SJCRH30 (cell line): ENCODE measurements around the gene SLC16A8. TPM values are rescaled to one million over a fixed set of nuclear protein-coding genes. Genes with fewer than 3 reads are reported as not detected.

Experiments
- DNase-seq, 2 experiments: peaks; one replicate each; pipeline ENCODE4 v3.0.0-alpha.2; 2015 to 2020
- H3K27ac ChIP-seq: fragments of 250-450 bp; sonication (Bioruptor Pico); 2 replicates; pipeline ENCODE4 v1.5.1; 2020; ENCODE audit warnings: mild to moderate bottlenecking, moderate library complexity
- H3K27me3 ChIP-seq: fragments of 250-450 bp; sonication (Bioruptor Pico); 2 replicates; pipeline ENCODE4 v1.5.1; 2020; ENCODE audit warnings: mild to moderate bottlenecking, moderate library complexity
- H3K36me3 ChIP-seq: fragments of 250-450 bp; sonication (Bioruptor Pico); 2 replicates; pipeline ENCODE4 v1.5.1; 2020; ENCODE audit warnings: mild to moderate bottlenecking, moderate library complexity
- H3K4me1 ChIP-seq: fragments of 250-450 bp; sonication (Bioruptor Pico); 2 replicates; pipeline ENCODE4 v1.5.1; 2020; ENCODE audit warnings: mild to moderate bottlenecking, moderate library complexity
- H3K4me3 ChIP-seq: fragments of 250-450 bp; sonication (Bioruptor Pico); 2 replicates; pipeline ENCODE4 v1.5.1; 2020; ENCODE audit warnings: mild to moderate bottlenecking, moderate library complexity
- H3K9me3 ChIP-seq: fragments of 250-450 bp; sonication (Bioruptor Pico); replicated peaks from 2 replicates; pipeline ENCODE4 v1.5.1; 2020; ENCODE audit warnings: mild to moderate bottlenecking, moderate library complexity
- total RNA-seq: library from RNA; depleted of rRNA; stranded (reverse); fragments of >200 nt; shearing (Covaris generic); gene quantifications from 2 replicates; pipeline ENCODE4 v1.2.3, GENCODE V29; 2014

The SLC16A8 gene
- total RNA-seq, 1 experiment from 2014 or later: 1.4 TPM

DNA sequence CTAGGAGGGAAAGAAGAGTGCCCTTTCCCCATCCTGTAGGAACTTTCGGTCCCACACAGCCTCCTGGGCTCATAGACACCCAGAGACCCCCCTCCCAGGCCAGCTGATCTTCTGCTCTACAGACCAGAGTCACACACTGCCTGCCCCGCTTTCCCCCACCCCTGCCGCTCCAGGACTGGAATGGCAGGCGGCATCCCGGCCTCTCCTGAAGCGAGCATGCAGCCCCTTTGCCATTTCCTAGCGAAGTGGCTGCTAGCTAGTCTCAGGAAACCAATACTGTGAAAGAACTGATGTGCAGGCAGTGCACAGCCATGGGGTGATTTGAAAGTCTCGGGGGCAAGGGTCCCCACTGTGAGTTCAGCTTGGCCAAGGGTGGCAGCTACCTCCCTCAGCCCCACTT, 18.4 kb downstream of the SLC16A8 start:
- Histone ChIP-seq H3K4me3 (no peak overlapping the region), H3K36me3 (no peaks in the 10 kb centered on the region), H3K9me3 (no peaks in the 10 kb centered on the region), H3K27me3 (0 out of 2 replicates have a peak, but pooled peaks cover 3% of the 10 kb centered on the region), H3K27ac (no peak overlapping the region), H3K4me1 (peaks cover 5% of the 10 kb centered on the region; the same call in 1 of the 2 replicates)
- no peak for DNase-seq

GRCh38 chr22:38062791-38063190, 21.2 kb downstream of the SLC16A8 start:
- H3K36me3 ChIP-seq: no peaks in the 10 kb centered on the region
- no peaks in the 10 kb centered on the region for H3K9me3 ChIP-seq
- H3K27ac ChIP-seq: no peak overlapping the region
- DNase-seq: no peak
- H3K4me1 ChIP-seq: no peaks in the 10 kb centered on the region
- 0 out of 2 replicates have a peak, but pooled peaks cover 3% of the 10 kb centered on the region for H3K27me3 ChIP-seq
- H3K4me3 ChIP-seq: no peak overlapping the region

GRCh38 chr22:38056969-38057891, 26.8 kb downstream of the SLC16A8 start, which contains the start of gene PICK1:
TSS of gene PICK1 (plus strand) at chr22:38057404. CDS start at chr22:38057810, 406 bp downstream.
- peaks cover 4% of the 10 kb centered on the region; the same call in 1 of the 2 replicates for H3K4me1 ChIP-seq
- peak; percentile 47 to 51 for DNase-seq
- H3K27me3 ChIP-seq: no peaks in the 10 kb centered on the region; the same call in 1 of the 2 replicates
- H3K36me3 ChIP-seq: no peaks in the 10 kb centered on the region
- H3K4me3 ChIP-seq: peak within 1 kb of the TSS; percentile 51
- H3K27ac ChIP-seq: no peak within 1 kb of the TSS
- H3K9me3 ChIP-seq: no peaks in the 10 kb centered on the region

GRCh38 chr22:38051900-38052862, 31.8 kb downstream of the SLC16A8 start:
- no peak overlapping the region for H3K27ac ChIP-seq
- peaks cover 4% of the 10 kb centered on the region; the same call in 1 of the 2 replicates for H3K4me1 ChIP-seq
- no peaks in the 10 kb centered on the region; the same call in 1 of the 2 replicates for H3K27me3 ChIP-seq
- H3K36me3 ChIP-seq: no peaks in the 10 kb centered on the region
- H3K4me3 ChIP-seq: no peak overlapping the region
- DNase-seq: peak; percentile 76 to 90
- H3K9me3 ChIP-seq: no peaks in the 10 kb centered on the region

DNA sequence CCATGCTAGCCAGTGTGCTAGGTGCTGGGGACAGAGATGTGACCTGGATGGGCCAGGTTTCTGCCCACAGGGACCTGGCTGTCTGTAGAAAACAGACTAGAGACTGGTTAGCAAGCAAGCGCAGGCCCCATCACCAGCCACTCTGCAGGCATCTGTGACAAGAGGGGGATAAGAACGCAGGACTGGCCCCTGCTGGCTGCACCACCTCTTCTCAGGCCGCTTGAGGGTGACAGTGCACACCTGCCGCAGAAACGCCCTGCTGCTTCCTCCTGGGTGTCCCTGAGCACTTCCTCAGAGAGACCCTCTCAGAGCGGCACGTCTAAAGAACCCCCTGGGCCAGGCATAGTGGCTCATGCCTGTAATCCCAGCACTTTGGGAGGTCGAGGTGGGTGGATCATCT, 32.7 kb downstream of the SLC16A8 start:
- no peak for DNase-seq

DNA sequence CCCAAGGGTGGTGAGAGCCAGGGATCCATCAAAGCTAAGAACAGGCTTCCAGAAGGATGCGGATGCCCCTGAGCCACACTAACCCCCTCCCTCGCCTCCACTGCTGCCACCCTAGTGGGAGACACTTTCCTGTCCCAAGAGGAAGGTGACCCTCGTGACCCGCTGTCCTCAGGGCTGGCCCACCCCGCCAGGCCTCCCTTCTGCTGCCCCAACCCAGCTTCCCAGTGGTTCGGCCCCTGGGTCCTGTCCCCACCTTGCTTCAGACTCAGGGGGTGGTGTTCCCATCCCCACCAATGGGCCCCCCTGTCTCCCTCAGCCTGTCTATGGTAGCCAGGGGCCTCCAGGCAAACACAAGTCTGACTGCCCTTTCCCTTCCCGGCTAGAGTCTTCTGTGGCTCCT, 33.3 kb downstream of the SLC16A8 start:
- H3K36me3 ChIP-seq: no peaks in the 10 kb centered on the region
- no peak for DNase-seq
- H3K4me3 ChIP-seq: no peak overlapping the region
- H3K4me1 ChIP-seq: peaks cover 4% of the 10 kb centered on the region; the same call in 1 of the 2 replicates
- no peak overlapping the region for H3K27ac ChIP-seq
- H3K27me3 ChIP-seq: no peaks in the 10 kb centered on the region; the same call in 1 of the 2 replicates
- no peaks in the 10 kb centered on the region for H3K9me3 ChIP-seq

More for the DNA sequence above, 32.7 kb downstream of the SLC16A8 start:
- Histone ChIP-seq H3K27ac (no peak overlapping the region), H3K4me1 (peaks cover 4% of the 10 kb centered on the region; the same call in 1 of the 2 replicates), H3K4me3 (no peak overlapping the region), H3K36me3 (no peaks in the 10 kb centered on the region), H3K9me3 (no peaks in the 10 kb centered on the region), H3K27me3 (no peaks in the 10 kb centered on the region; the same call in 1 of the 2 replicates)

DNA sequence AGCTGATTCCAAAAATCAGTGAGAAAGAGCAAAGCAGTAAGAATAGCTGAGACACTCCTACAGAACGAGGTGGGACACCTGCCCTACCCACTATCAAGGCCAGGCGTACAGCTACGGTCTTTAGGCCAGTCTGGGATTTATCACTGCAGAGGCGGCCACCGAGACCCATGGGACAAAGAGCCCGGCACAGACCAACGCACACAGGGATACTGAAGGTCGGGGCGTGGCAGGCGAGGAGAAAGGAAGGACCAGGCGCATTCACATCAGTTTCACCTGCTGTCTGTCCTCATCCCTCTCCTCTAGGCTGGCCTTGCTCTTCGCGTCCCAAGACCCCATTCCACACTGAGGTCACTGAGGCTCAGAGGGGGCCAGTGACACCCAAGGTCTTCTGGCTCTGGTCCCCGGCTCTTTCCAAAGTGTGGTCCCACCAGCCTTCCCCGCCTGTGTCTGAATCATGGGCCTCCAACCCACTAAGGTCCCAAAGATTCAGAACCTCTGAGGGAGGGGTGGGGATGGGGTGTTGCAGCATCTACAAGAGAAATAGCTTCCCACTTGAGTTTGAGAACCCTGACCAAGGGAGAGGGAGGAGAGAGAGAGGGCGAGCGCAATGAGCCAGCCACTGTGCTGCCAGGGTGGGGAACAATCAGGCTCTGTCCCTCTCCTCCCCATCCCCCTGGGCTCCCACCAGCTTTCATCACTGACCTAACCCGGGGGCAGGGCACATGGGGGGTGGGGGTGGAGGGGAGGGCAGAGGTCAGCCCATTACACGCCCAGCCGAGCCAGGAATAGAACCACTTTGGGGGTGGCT, 34.0 kb downstream of the SLC16A8 start:
- DNase-seq: no peak
- Histone ChIP-seq H3K36me3 (no peaks in the 10 kb centered on the region), H3K9me3 (no peaks in the 10 kb centered on the region), H3K4me3 (no peak overlapping the region), H3K27me3 (no peaks in the 10 kb centered on the region; the same call in 1 of the 2 replicates), H3K4me1 (no peaks in the 10 kb centered on the region; the same call in 1 of the 2 replicates), H3K27ac (no peak overlapping the region)

- Histone ChIP-seq H3K4me1 (no peaks in the 10 kb centered on the region), H3K27me3 (no peaks in the 10 kb centered on the region; the same call in 1 of the 2 replicates), H3K27ac (no peak overlapping the region), H3K9me3 (no peaks in the 10 kb centered on the region), H3K36me3 (no peaks in the 10 kb centered on the region), H3K4me3 (no peak overlapping the region)
- DNase-seq: no peak
These were observed 37.8 kb downstream of the SLC16A8 start for GRCh38 chr22:38046070-38046748.

DNA sequence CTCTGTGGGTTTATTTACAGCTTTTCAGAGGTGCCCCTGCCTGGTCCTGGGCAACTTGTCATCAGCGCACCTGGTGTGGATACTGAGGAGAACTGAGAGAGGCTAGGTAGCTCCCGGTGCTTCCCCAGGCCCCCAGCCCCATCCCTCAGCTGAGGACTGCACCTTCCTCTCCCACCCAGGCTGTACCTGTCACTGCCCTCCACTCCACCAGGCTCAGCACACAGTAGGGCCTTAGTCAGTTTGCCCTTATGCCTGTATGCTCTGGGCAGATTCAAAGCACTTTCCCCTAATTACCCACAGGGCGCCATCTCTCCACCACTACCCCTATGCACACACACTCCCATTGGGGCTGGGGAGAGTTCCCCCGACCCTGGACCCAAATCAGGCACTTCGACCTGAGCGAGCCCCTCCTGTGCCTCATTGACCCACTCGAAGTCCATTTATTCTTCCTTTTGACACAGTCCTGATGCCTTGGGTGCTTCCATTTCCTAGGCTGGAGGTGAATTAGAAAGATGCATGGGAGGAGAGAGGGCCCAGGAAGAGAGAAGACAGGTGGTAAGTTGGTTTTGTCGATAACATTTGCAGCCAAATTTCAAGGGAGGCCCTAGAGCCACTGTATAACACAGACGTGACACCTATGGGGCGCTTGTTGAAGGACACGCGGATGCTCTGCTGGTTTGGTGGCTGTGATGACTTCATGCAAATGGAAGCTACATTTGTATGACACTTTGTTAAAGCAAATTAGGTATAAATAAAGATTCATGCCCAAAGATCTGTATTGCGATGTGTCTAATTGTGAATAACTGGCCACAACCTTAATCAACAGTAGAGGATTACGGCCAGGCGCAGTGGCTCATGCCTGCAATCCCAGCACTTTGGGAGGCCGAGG, 40.6 kb downstream of the SLC16A8 start:
- Histone ChIP-seq H3K27me3 (no peaks in the 10 kb centered on the region; the same call in 1 of the 2 replicates), H3K4me3 (no peak overlapping the region), H3K9me3 (no peaks in the 10 kb centered on the region), H3K4me1 (no peaks in the 10 kb centered on the region), H3K27ac (no peak overlapping the region), H3K36me3 (no peaks in the 10 kb centered on the region)
- DNase-seq: no peak

DNA sequence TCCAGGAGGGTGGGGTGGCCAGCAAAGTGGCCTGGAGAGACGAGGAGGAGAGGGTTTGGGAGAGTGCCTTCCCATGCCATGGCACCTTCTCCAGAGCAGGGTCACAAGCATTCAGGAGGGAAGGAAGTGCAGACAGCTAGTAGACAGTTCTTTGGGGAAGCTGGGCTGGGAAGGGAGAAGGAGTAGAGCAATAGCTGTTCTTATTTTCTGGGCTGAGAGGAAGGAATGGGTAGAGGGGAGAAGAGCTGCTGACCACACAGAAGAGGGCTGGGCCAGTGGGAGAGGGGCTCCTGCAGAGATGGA, 41.5 kb downstream of the SLC16A8 start:
- H3K36me3 ChIP-seq: no peaks in the 10 kb centered on the region
- no peaks in the 10 kb centered on the region for H3K4me1 ChIP-seq
- no peaks in the 10 kb centered on the region for H3K9me3 ChIP-seq
- no peak overlapping the region for H3K4me3 ChIP-seq
- no peak overlapping the region for H3K27ac ChIP-seq
- no peak for DNase-seq
- no peaks in the 10 kb centered on the region; the same call in 1 of the 2 replicates for H3K27me3 ChIP-seq

DNA sequence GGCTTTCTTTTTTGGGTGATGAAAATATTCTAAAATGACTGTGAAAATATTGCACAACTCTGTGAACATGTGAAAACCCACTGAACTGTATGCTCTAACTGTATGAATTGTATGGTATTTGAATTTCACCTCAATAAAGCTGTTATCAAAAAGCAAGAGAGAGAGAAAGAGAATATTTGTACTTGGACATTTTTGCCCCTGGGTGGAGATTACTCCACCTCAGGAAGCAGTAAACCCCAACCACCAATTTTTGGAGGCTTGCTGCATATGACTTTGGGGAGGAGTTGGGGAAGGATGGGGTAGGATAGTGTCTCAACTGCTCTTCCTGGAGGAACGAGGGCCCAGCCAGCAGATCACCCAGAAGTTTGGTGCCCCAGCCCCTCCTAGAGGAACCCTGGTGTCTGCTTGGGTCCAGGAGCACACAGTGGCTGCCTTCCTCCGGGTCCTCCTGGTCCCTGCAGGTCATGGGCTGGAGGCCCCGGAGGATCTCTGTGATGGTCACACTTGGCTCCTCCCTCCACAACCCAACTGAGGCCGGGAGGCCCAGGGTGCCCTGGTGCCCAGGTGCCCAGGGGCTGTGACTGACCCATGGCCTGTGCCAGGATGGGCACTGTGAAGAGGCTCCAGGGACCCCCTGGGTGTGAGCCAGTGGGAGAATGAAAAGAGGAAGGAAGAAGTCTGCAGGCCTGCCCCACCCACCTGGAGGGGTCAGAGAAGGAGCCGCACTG, 42.1 kb downstream of the SLC16A8 start:
- H3K9me3 ChIP-seq: no peaks in the 10 kb centered on the region

More for the DNA sequence above, 42.1 kb downstream of the SLC16A8 start:
- DNase-seq: no peak
- no peak overlapping the region for H3K4me3 ChIP-seq
- no peaks in the 10 kb centered on the region for H3K36me3 ChIP-seq
- no peaks in the 10 kb centered on the region for H3K4me1 ChIP-seq
- no peak overlapping the region for H3K27ac ChIP-seq
- no peaks in the 10 kb centered on the region; the same call in 1 of the 2 replicates for H3K27me3 ChIP-seq
